Uterus (tissue), 4 donors: ENCODE results near the gene ATP6V1G3. TPM values are rescaled to one million over a fixed set of nuclear protein-coding genes. Genes with fewer than 3 reads are reported as not detected.

Experiments
- DNase-seq, 2 donors: peaks; one replicate each; pipeline ENCODE4 v3.0.0-alpha.2; 2019 to 2020
- H3K27ac ChIP-seq, 2 donors: fragments of 200-600 bp; sonication (generic); 1 replicate in 1 of 2; 2 replicates in 1 of 2; pipeline ENCODE4 v1.5.1; 2016 to 2018
- H3K27me3 ChIP-seq, 2 donors: fragments of 200-600 bp; sonication (generic); one replicate each; pipeline ENCODE4 v1.5.1; 2018 to 2019; ENCODE audit warnings: control low read depth in 1 of 2
- H3K36me3 ChIP-seq, 2 donors: fragments of 200-600 bp; sonication (generic); one replicate each; pipeline ENCODE4 v1.5.1; 2019; ENCODE audit warnings: control low read depth in 1 of 2
- H3K4me1 ChIP-seq, 2 donors: fragments of 200-600 bp; sonication (generic); one replicate each; pipeline ENCODE4 v1.5.1; 2018 to 2019; ENCODE audit warnings: control low read depth in 1 of 2
- H3K4me3 ChIP-seq, 2 donors: fragments of 200-600 bp; sonication (generic); 1 replicate in 1 of 2; 2 replicates in 1 of 2; pipeline ENCODE4 v1.5.1; 2018 to 2019; ENCODE audit warnings: mild to moderate bottlenecking in 1 of 2
- H3K9me3 ChIP-seq, 2 donors: fragments of 200-600 bp; sonication (generic); one replicate each; pipeline ENCODE4 v1.5.1; 2019; ENCODE audit warnings: control low read depth in 1 of 2
- CTCF ChIP-seq, 4 experiments: fragments of 200-600 bp in 2 of 4; fragments of 450-650 bp in 2 of 4; sonication (generic) in 2 of 4; IDR thresholded peaks; one replicate each; pipeline ENCODE4 v1.5.1; 2016 to 2019; ENCODE audit warnings: antibody characterized with exemption in 4 of 4, mild to moderate bottlenecking in 2 of 4, moderate library complexity in 1 of 4
- POLR2A ChIP-seq, 2 donors: fragments of 450-650 bp; IDR thresholded peaks; one replicate each; pipeline ENCODE4 v1.6.1; 2016; ENCODE audit warnings: antibody characterized with exemption in 2 of 2, mild to moderate bottlenecking in 1 of 2, moderate library complexity in 1 of 2
- intact Hi-C: fragments of 100-400 bp; cut with DNase I; formaldehyde crosslinking; loops from one replicate; pipeline ENCODE4 v1.15.1; 2023; ENCODE audit warnings: low total_unique reads
- total RNA-seq, 4 donors: library from RNA; depleted of rRNA in 3 of 4; stranded (reverse); fragments of >200 nt in 3 of 4; gene quantifications; one replicate each; pipeline versions ENCODE4 v1.1.0 to v1.2.4, GENCODE V29; 2014 to 2023
- donor health status: DM: yes; HTN: yes; CAD: no.

The ATP6V1G3 gene
- total RNA-seq, 4 donors from 2014 or later: not detected

- H3K36me3 ChIP-seq: no peaks in the 10 kb centered on the region
- no peaks in the 10 kb centered on the region for H3K27me3 ChIP-seq
- no peaks in the 10 kb centered on the region for H3K9me3 ChIP-seq
- no peaks in the 10 kb centered on the region for H3K4me1 ChIP-seq
- H3K27ac ChIP-seq: no peak overlapping the region
- H3K4me3 ChIP-seq: no peak overlapping the region
- intact Hi-C loops: no loop called here
- no peak for DNase-seq
- TF ChIP-seq POLR2A (IDR thresholded peaks at IDR 0.05) (no peak), CTCF (IDR thresholded peaks at IDR 0.05) (no peak)
Observed at GRCh38 chr1:198535631-198536030, 4.8 kb downstream of the ATP6V1G3 start.

GRCh38 chr1:198534548-198535418, 5.7 kb downstream of the ATP6V1G3 start:
- TF ChIP-seq POLR2A (IDR thresholded peaks at IDR 0.05) (no peak), CTCF (IDR thresholded peaks at IDR 0.05) (no peak)
- H3K4me1 ChIP-seq: no peaks in the 10 kb centered on the region
- intact Hi-C loops: no loop called here
- DNase-seq: no peak
- no peak overlapping the region for H3K4me3 ChIP-seq
- no peak overlapping the region for H3K27ac ChIP-seq
- H3K9me3 ChIP-seq: no peaks in the 10 kb centered on the region
- H3K27me3 ChIP-seq: no peaks in the 10 kb centered on the region
- H3K36me3 ChIP-seq: no peaks in the 10 kb centered on the region

- H3K9me3 ChIP-seq: no peaks in the 10 kb centered on the region
Observed at GRCh38 chr1:198531891-198532290, 8.6 kb downstream of the ATP6V1G3 start.

GRCh38 chr1:198530953-198531352, 9.5 kb downstream of the ATP6V1G3 start:
- no peak overlapping the region for H3K4me3 ChIP-seq
- DNase-seq: no peak

More at GRCh38 chr1:198531891-198532290, 8.6 kb downstream of the ATP6V1G3 start:
- no peak for DNase-seq
- Histone ChIP-seq H3K4me3 (no peak overlapping the region), H3K27ac (no peak overlapping the region), H3K4me1 (no peaks in the 10 kb centered on the region), H3K36me3 (no peaks in the 10 kb centered on the region), H3K27me3 (no peaks in the 10 kb centered on the region)
- intact Hi-C loops: no loop called here
- TF ChIP-seq CTCF (IDR thresholded peaks at IDR 0.05) (no peak), POLR2A (IDR thresholded peaks at IDR 0.05) (no peak)

More at GRCh38 chr1:198530953-198531352, 9.5 kb downstream of the ATP6V1G3 start:
- Histone ChIP-seq H3K9me3 (no peaks in the 10 kb centered on the region), H3K27ac (no peak overlapping the region), H3K36me3 (no peaks in the 10 kb centered on the region), H3K27me3 (no peaks in the 10 kb centered on the region), H3K4me1 (no peaks in the 10 kb centered on the region)
- intact Hi-C loops: no loop called here
- TF ChIP-seq CTCF (IDR thresholded peaks at IDR 0.05) (no peak), POLR2A (IDR thresholded peaks at IDR 0.05) (no peak)
